Epithelial cell of proximal tubule (primary cell): ENCODE results near the gene SPRTN. TPM values are rescaled to one million over a fixed set of nuclear protein-coding genes. Genes with fewer than 3 reads are reported as not detected.

Experiments used
- DNase-seq: peaks from one replicate; pipeline ENCODE4 v3.0.0-alpha.2; 2011; ENCODE audit warnings: low read depth
- H3K4me3 ChIP-seq: 2 replicates; pipeline ENCODE4 v1.5.1; 2011; ENCODE audit warnings: low read depth, mild to moderate bottlenecking, low read length
- total RNA-seq: library from RNA; depleted of rRNA; stranded (reverse); fragments of >200 nt; gene quantifications from 2 replicates; pipeline ENCODE4 v1.2.3, GENCODE V29; 2015
- TF ChIP-seq, protein P1 (sequence below): conservative IDR thresholded peaks from 2 replicates; pipeline ENCODE4 v1.5.1; 2012; ENCODE audit warnings: low read depth, mild to moderate bottlenecking, low read length

The SPRTN gene
- total RNA-seq, 1 donor from 2014 or later: 21.5 TPM

GRCh38 chr1:231324660-231325059, 13.4 kb upstream of the SPRTN start:
- no peak overlapping the region for H3K4me3 ChIP-seq
- DNase-seq: no peak
- TF ChIP-seq, protein P1, sequence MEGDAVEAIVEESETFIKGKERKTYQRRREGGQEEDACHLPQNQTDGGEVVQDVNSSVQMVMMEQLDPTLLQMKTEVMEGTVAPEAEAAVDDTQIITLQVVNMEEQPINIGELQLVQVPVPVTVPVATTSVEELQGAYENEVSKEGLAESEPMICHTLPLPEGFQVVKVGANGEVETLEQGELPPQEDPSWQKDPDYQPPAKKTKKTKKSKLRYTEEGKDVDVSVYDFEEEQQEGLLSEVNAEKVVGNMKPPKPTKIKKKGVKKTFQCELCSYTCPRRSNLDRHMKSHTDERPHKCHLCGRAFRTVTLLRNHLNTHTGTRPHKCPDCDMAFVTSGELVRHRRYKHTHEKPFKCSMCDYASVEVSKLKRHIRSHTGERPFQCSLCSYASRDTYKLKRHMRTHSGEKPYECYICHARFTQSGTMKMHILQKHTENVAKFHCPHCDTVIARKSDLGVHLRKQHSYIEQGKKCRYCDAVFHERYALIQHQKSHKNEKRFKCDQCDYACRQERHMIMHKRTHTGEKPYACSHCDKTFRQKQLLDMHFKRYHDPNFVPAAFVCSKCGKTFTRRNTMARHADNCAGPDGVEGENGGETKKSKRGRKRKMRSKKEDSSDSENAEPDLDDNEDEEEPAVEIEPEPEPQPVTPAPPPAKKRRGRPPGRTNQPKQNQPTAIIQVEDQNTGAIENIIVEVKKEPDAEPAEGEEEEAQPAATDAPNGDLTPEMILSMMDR: no peak

- DNase-seq: no peak
- TF ChIP-seq, protein P1: no peak
- H3K4me3 ChIP-seq: no peak overlapping the region
These were observed 11.8 kb upstream of the SPRTN start for GRCh38 chr1:231326248-231326647.

GRCh38 chr1:231327617-231328016, 10.5 kb upstream of the SPRTN start:
- no peak overlapping the region for H3K4me3 ChIP-seq
- TF ChIP-seq, protein P1: no peak
- no peak for DNase-seq

- DNase-seq: no peak
These were observed 8.6 kb upstream of the SPRTN start for GRCh38 chr1:231329483-231329882.

DNA sequence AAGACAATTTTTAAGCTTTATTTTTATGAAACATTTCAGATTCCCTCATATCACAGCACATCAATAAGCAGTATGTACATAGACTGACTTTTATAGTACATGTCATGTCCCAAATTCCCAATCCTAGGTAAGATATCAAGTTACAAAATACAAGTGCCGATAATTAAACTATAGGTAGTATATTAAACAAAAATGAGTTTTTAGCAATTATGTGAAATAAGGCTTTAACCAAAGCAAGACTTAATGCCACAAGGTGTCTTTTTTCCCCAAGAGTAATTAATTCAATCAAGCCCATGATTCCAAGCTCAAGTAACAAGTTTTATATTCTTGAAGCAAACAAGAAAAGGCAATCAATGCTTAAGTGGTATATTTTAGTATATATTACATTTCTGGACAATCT, 5.3 kb upstream of the SPRTN start:
- TF ChIP-seq, protein P1: no peak
- DNase-seq: no peak
- H3K4me3 ChIP-seq: no peak overlapping the region

More at GRCh38 chr1:231329483-231329882, 8.6 kb upstream of the SPRTN start:
- TF ChIP-seq, protein P1: no peak
- no peak overlapping the region for H3K4me3 ChIP-seq

GRCh38 chr1:231334079-231334666, 3.9 kb upstream of the SPRTN start:
- no peak for DNase-seq
- peak overlapping the region; percentile 37 for H3K4me3 ChIP-seq
- TF ChIP-seq, protein P1: no peak

DNA sequence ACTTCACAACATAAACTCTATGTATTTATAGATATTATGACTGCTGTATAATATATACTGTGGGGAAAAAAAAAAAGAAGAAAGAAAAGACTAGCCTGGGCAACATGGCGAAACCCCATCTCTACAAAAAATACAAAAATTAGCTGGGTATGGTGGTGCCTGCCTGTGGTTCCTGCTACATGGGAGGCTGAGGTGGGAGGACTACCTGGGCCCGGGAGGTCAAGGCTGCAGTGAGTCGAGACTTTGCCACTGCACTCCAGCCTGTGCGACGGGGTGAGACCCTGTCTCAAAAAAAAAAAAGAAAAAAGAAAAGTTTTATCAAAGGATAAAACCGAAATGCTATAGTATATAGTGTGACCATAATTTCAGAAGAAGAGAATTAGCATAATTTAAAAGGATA, 3.1 kb upstream of the SPRTN start:
- peak overlapping the region; percentile 37 for H3K4me3 ChIP-seq
- TF ChIP-seq, protein P1: no peak
- no peak for DNase-seq
